Activated CD4-positive, alpha-beta T cell treated with anti-CD3 and anti-CD28 coated beads, Interleukin-10, Interleukin-2, amounts not matched to agents 100 ng/mL and 50 ng/mL, durations not matched to agents 16 hours and 8 hours (primary cell): ENCODE data around the gene TNNI2.
A peak's percentile ranks its signal among the peaks of the same experiment; 100 is the strongest.

Experiments
- DNase-seq: peaks from one replicate; pipeline ENCODE4 v3.0.0-alpha.2; 2020

TNNI2 gene

DNA sequence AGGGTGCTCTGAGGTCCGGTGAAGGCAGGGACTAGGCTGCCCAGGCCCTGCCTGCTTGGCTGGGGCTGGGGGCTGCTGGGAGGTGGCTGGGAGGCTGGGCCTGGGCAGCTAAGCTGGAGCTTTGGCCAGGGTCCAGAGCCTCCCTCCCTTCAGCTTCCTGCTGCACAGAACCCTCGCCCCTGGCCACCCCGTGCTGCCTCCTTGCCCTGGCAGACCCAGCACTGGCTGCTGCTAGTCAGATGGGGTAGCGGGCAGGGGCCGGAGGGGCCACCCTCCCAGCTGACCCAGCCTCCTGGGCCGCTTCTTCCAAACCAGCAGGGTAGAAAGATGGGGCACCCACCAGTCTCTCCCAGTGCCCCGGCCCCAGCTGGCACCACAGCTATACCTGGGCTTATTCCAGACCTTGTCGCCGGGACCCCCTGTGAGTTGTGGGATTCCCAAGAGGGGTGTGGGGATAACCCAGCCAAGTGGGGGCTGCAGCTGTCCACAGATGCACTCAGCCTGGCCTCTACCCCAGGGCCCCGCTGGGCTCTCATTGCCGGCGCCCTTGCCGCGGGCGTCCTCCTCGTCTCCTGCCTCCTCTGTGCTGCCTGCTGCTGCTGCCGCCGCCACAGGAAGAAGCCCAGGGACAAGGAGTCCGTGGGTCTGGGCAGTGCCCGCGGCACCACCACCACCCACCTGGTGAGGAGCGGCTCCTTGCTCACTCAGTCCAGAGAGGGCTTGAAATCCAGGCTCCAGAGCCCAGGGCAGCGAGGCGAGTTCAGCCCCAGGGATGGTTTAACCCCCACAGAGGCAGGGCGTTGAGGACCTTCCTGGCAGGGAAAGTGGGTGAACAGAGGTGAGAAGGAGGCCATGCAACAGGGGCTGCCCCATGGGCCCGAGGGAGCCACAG lies 3.8 kb upstream of the TNNI2 start, which contains the start of gene SYT8:
TSS of gene SYT8 (plus strand) at position 212 of the 892 bp plus-strand sequence. CDS start at position 328, 116 bp downstream.
- no peak for DNase-seq

DNA sequence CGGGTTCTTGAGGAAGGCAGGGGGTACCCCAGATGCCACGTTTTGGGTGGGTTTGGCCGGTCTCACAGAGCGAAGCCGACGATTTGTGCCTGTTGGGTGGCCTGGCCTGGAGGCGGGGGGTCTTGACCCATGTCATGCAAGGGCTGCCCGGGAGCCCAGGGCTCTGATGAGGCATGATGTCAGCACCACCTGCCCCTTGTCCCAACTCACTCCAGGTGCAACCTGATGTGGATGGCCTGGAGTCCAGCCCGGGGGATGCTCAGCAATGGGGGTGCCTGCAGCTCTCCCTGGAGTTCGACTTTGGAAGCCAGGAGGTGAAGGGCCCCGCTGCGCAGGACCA lies 3.1 kb upstream of the TNNI2 start:
- DNase-seq: no peak

DNA sequence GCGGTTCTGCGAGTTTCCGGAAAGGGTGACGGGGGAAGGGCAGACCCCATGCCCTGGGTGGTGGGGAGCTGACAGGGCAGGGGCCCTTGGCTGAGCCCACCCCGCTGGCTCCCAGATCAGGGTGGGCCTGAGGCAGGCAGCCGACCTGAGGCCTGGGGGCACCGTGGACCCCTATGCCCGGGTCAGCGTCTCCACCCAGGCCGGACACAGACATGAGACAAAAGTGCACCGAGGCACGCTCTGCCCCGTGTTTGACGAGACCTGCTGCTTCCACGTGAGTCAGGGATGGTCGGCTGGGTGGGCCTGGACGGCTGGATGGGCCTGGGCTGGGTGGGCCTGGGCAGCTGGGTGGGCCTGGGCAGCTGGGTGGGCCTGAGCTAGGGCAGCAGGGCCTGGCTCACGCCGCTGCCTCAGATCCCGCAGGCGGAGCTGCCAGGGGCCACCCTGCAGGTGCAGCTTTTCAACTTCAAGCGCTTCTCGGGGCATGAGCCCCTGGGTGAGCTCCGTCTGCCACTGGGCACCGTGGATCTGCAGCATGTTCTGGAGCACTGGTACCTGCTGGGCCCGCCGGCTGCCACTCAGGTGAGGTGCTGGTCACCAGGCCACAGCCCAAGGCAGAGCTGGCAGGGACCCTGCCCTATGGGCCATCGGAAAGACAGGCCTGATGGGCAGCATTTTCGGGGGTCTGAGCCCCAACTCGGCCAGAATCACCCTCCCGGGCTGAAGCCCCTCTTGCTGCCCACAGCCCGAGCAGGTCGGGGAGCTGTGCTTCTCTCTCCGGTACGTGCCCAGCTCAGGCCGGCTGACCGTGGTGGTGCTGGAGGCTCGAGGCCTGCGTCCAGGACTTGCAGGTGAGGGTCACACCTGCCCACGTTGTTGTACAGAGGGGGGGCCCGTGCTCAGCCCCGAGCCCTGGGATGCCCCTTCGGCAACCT lies 2.5 kb upstream of the TNNI2 start:
- DNase-seq: no peak

DNA sequence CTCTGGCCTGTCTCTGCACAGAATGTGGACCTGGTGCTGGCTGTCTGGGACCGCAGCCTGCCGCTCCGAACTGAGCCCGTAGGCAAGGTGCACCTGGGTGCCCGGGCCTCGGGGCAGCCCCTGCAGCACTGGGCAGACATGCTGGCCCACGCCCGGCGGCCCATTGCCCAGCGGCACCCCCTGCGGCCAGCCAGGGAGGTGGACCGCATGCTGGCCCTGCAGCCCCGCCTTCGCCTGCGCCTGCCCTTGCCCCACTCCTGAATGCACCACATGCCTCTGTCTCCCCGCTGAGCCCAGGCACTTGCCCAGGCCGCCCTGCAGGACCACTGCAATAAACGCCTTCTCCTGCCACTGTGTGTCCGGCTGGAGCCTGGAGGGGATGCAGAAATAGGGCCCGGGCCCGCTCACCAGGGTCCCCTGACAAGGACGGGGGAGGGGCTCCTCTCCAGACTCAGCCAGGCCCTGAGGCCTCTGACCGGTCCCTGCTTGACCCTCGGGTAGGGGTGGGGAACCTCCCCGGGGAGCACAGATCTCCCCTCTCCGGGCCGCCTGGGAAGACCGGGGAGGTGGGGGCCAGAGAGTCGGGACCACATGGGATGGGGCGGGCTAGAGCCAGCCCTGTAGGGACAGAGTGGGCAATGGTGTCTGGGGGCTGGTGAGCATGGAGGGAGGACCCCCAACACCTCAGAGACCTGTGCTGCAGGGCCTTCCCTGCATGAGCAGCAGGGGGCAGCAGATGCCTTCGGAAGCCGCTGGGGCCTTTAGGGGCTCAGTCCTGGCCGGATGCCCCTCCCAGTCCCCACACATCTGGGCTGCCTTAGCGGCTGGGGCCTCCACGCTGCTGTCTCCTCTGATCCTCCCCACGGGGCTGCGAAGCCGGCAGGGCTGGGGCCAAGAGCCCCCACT lies 1.4 kb upstream of the TNNI2 start:
- DNase-seq: peak; percentile 83

DNA sequence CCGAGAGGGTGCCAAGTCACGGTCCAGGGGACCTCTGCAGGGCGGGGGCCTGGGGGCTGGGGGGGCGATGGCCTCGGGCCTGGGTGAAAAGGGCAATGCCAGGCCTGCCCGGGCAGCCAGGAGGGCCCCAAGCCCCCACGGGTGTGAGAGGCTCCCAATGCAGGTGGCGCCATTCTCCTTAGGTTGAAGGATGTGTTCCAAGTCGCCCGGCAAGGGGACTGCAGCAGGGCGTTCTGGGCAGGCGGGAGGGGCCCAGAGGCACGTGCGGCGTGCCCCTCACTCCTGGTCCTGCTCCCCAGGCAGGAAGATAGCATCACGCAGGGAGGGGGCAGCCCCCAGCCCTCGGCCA lies 730 bp upstream of the TNNI2 start:
- DNase-seq: no peak

DNA sequence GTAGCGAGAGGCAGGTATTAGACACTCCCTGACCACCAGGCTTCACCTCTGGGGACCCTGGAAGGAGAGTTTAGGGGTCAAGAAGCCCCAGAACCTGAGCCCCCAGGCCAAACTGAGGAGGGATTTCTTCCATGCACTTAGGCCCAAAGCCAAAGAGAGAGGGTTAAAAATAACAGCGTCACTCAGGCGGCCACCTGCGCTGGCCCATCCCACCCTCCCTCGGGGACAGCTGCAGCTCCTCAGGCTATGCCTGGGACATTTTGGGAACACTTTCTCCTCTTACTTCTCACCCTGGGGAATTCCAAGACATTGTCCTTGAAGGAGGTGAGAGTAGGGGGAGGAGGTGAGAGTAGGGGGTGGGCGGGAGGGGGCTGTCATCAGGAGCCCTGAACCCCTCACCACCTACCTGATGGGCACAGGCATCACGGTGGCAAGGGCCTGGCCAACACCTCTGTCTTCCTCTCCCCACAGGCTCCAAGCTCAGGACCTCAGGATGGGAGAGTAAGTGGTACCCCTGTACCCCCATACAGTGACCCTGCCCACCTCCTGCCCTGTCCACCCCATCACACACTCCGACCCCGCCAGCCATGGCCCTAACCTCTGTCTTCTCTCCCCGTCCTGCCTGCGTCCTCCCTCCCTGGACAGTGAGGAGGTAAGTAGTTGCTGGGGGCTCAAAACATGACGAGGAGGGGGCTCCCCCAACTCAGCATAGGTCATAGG lies 583 bp downstream of the TNNI2 start:
- no peak for DNase-seq

DNA sequence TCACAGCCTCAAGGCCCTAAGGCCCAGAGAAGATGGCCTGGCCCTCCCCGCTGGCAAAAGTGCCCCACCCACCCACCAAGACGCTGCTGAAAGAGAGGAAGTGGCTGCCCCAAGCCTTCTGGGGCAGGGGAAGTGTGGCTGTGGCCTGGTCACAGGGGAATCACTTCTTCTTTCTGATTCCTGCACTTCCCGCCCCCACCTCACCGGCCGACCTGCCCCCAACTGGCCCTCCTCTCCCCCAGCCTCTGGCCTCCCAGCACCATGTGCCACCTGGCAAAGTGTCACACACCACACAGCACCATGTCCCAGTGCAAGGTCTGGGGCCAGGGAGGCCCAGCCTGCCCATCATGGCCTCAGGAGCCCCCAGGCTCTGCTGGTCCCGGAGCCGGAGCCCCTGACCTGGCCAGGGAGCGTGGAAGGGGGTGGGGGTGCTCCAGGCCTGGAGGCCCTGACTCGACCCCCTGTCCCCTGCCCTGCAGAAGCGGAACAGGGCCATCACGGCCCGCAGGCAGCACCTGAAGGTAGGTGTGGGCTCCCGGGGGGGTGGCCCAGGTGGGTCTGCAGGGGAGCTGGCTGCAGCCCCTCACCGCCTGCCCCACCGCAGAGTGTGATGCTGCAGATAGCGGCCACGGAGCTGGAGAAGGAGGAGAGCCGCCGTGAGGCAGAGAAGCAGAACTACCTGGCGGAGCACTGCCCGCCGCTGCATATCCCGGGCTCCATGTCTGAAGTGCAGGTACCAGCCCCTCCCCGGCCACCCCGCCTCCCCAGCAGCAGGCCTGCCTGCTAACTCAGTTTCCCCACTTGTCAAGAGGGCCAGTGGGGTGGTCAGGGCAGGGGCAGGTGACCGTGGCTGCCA lies 1.4 kb downstream of the TNNI2 start:
- no peak for DNase-seq

DNA sequence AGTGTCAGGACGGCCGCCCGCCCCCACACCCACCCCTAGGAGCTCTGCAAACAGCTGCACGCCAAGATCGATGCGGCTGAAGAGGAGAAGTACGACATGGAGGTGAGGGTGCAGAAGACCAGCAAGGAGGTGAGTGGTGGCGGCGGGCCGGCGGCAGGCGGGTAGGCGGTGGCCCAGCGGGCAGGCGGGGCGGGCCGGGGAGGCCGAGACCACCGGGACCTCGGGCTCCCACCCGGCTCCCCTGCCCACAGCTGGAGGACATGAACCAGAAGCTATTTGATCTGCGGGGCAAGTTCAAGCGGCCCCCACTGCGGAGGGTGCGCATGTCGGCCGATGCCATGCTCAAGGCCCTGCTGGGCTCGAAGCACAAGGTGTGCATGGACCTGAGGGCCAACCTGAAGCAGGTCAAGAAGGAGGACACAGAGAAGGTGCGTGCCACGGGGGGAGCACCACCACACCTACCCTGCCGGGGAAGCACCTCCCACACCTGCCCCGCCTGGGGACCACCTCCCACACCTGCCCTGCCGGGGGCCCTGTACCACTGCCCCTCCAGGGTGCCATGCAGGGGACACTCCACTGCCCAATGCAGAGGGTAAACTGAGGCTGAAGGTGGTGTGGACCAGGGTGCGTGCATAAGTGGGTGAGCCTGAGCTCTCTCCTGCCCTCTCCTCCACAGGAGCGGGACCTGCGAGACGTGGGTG lies 2.1 kb downstream of the TNNI2 start:
- DNase-seq: no peak

DNA sequence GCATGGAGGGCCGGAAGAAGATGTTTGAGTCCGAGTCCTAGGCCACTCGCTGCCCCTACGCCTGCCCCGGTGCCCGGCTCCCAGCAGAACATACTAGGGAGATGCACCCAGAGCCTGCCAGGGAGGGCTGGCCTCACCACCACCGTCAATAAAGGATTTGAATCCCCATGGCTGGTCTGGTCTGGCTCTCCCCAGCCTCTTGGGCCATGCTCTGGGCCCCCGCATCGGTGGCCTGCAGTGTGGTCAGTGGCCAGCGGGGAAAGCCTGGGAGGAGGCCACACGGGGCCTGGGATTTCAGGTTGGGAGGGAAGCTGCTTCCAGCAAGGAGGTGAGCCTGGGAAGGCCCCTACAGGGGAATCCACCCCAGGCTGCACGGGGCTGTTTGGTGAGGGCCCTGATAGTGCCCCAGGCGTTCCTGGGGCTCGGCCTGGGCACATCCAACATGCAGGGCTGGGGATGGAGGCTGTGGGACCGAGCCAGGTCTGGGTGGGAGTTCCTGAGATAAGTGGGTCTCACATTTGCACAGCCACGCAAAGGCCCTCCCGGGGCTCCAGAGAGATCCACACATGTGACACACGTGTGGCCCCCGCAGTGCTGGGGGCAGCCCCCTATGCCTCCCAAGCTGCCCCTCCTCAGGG lies 2.8 kb downstream of the TNNI2 start:
- DNase-seq: no peak

DNA sequence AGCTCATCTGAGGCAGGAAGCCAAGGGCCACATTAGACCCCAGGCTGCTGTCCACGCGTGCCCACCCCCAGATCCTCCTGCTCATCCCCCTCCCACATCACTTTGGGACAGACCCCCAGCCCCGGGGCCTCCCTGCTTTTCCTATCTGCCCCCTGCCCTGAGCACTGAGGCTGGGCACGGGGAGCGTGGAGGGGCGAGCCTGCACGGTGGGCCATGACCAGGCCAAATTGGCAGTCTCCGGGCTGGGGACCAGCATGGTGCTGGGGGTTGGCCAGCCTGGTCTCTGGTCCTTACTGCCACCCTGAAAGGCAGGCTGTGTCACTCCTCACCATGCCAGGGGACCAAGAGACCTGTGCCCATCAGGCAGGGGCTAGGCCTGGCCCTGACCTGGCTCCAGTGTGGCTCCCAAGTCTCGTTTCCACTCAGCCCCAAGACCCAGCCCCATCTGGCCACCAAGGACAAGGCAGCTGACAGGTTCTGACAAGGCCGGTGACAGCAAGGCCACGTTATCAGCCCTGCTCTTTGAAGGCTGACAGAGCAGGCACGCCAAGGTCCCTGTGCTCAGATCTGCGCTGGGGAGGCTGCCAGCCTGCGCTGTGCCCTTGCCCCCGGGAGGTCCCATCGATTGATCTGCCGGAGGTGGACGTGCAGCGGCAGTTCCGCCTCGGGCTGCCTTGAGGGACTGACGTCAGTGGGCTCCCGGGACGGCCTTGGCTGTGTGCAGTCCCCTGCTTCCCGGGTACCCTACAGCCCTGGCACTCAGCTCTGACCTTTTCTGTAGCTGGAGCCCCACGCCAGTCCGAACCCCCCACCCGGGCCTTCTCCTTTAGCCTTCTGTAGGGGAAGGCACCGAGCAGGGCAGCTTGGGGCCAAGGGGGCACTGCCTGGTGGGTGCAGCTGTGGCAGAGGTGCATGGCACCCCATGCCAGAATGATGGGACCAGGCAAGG lies 3.6 kb downstream of the TNNI2 start:
- no peak for DNase-seq

DNA sequence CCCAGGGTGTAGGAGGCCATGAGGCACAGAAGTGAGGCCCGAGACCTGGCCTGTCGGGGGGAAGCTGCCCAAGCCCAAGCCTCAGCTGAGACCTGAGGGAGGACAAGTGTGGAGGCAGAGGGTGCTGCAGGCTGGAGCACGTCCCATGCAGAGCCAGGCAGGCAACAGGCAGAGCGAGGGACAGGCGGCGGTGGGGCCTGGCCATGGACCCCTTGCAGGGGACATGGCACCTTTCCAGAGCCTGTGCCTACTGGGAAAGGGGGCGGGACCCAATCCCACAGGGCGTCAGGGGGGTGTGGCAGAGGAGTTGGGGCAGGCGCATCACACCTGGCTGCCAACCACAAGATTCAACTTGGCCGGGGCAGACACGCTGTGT lies 4.3 kb downstream of the TNNI2 start:
- DNase-seq: no peak

DNA sequence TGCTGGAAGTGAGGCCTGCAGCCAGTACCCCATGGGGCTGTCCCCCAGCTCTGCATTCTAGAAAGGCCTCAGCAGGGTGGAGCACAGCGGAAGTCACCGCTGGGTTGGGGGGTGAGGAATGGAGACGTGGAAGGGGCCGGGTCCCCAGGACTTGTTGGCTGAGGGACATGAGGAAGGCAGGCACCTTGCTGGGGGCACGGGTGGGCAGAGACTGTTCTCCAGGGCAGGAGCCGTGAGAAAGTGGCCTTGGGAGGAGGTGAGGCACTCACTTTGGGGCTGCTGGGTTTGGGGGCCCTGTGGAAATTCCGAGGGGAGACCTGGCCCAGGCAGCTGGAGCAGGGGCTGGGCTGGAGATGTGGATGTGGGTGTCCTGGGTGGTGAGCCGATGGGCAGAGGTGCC lies 5.0 kb downstream of the TNNI2 start:
- no peak for DNase-seq

DNA sequence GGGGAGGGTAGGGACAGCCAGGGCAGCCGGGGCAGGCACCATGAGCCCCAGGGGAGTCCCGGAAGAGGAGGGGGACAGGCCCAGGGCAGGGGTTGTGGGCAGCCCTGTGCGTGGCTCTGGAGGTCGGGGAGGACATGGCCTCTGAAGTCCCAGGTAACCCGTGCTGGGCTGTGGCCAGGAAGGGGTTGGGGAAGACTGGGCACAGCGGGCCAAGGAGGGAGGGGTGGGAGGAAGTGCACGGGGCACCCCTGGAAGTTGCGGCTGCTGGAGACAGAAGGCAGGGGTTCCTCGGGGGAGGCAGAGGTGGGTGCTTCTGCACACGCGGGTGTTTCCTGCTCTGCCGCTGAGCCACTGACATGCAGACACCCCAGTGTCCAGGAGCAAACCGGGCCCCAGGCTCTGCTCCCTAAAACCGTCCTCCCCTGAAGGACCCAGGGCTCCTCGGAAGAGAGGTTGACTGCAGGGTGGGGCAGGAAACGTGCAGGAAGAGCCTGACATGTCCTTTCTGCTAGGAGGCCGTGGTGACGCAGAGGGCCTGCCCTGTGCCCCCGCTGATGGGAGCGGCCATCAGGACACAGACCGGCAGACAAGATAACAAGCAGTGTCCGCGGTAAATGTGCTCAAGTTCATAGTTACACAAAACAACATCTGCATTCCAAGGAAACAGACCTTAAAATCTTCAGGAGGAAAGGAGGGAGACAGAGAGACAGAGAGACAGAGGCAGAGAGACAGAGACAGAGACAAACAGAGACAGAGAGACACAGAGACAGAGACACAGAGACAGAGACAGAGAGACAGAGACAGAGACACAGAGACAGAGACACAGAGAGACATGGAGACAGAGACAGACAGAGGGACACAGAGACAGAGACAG lies 5.7 kb downstream of the TNNI2 start:
- no peak for DNase-seq

DNA sequence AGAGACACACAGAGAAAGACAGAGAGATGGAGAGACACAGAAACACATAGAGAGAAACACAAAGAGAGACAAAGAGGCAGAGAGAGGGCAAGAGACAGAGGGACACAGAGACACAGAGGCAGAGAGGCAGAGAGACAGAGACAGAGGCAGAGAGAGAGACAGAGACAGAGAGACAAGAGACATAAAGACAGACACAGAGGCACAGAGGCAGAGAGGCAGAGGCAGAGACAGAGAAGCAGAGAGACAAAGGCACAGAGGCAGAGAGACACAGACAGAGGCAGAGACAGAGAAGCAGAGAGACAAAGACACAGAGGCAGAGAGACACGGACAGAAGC lies 6.3 kb downstream of the TNNI2 start:
- no peak for DNase-seq

DNA sequence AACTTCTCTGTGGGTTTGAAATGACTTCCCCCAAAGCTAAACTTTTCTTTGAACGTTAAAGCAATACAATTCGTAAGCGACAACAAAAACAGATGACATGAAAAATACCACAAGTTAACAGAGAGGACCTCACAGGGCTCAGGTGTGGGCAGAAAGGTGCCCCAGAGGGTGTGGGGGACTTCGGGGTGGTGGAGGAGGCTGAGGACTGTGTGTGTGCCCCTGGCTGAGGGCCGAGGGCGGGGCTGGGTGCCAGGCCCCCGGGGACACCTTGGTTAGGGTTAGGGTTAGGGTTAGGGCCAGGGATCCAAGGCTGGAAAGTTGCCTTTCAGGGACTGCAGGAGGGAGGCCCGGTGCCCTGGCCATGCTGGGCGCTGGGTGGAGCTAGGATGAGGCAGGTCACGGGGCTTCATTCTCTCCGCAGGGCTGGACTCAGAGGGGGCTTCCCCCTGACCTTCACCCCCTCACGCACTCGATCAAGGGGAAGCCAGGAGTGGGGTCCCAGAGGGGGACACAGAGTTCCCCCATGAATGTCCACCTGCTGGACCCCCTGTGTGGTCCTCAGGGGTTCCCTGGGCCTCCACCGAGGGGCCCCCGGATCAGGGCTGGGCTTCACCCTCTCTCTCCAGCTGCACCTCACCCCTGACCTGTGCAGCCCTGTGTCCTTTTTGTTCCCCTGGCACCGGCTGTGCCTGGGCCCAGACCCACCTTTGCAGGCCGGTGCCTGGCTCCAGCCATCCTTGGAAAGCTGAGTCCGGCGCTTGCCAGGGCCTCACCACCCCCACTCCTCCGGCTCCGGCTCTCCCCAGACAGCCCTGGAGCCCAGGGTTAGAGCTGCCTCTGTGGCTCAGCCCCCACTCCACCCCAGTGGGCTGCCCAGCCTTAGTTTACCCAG lies 7.0 kb downstream of the TNNI2 start:
- DNase-seq: no peak

DNA sequence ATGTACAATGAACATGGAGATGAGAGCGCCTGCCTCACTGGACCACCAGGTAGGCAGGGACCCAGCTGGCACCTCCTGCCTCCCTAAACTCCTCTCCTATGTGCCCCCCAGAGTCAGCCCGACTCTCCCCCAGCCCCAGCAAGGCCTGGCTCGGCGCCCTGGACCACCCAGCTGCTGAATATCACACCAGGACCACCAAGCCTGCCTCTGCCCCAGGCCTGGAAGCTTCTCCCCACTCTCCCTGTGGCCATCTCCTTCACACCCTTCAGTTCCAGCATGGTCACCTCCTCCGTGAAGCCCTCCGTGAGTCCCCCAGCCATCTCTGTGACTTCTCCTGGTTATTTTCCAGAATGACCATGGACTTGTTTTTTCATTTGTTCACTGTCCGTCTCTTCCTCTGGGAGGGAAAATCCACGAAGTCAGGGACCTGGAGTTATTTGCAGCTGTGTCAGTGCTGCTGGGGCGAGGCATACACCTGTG lies 7.7 kb downstream of the TNNI2 start:
- DNase-seq: no peak
